Sigmoid colon (tissue), 7 donors: ENCODE measurements around the gene PPDPF. TPM values are rescaled to one million over a fixed set of nuclear protein-coding genes. Genes with fewer than 3 reads are reported as not detected.
A peak's percentile ranks its signal among the peaks of the same experiment; 100 is the strongest.

Experiments used
- DNase-seq: peaks from one replicate; pipeline ENCODE4 v3.0.0-alpha.2; 2019
- H3K27ac ChIP-seq, 4 donors: fragments of 200-600 bp; sonication (generic); one replicate each; pipeline ENCODE4 v1.5.1; 2016 to 2019; ENCODE audit warnings: mild to moderate bottlenecking in 1 of 4
- H3K27me3 ChIP-seq, 3 donors: fragments of 200-600 bp; sonication (generic); one replicate each; pipeline ENCODE4 v1.5.1; 2019; ENCODE audit warnings: mild to moderate bottlenecking in 1 of 3
- H3K36me3 ChIP-seq, 4 donors: fragments of 200-600 bp; sonication (generic); one replicate each; pipeline ENCODE4 v1.5.1; 2016 to 2019
- H3K4me1 ChIP-seq, 4 donors: fragments of 200-600 bp; sonication (generic); one replicate each; pipeline ENCODE4 v1.5.1; 2017 to 2019
- H3K4me3 ChIP-seq, 4 donors: fragments of 200-600 bp; sonication (generic); one replicate each; pipeline ENCODE4 v1.5.1; 2017 to 2019; ENCODE audit warnings: mild to moderate bottlenecking in 2 of 4, moderate library complexity in 1 of 4
- H3K9me3 ChIP-seq, 4 donors: fragments of 200-600 bp in 3 of 4; sonication (generic) in 3 of 4; one replicate each; pipeline versions ENCODE4 v1.5.1 to v1.6.1; 2013 to 2019
- EP300 ChIP-seq, 4 donors: sonication (generic); formaldehyde crosslinking; IDR thresholded peaks; one replicate each; pipeline ENCODE4 v1.6.1; 2017; ENCODE audit warnings: antibody characterized with exemption in 4 of 4
- POLR2A ChIP-seq, 2 donors: fragments of 450-650 bp; IDR thresholded peaks; one replicate each; pipeline ENCODE4 v1.6.1; 2016; ENCODE audit warnings: antibody characterized with exemption in 2 of 2, mild to moderate bottlenecking in 2 of 2, moderate library complexity in 2 of 2
- POLR2AphosphoS5 ChIP-seq, 4 donors: sonication (generic); formaldehyde crosslinking; IDR thresholded peaks; one replicate each; pipeline ENCODE4 v1.6.1; 2017; ENCODE audit warnings: antibody characterized with exemption in 4 of 4
- WGBS, 2 donors: extraction: QIAGEN DNeasy Blood & Tissue Kit; methylation state at CpG; one replicate each; pipeline ENCODE4 v1.1.7; 2013; 5-methylcytosine and 5-hydroxymethylcytosine counted together
- intact Hi-C: fragments of 100-400 bp; cut with DNase I; formaldehyde crosslinking; loops from one replicate; pipeline ENCODE4 v1.15.1; 2023
- polyA plus RNA-seq, 3 donors: library from polyadenylated mRNA; stranded (reverse); fragments of 200-250 nt; gene quantifications; one replicate each; pipeline ENCODE4 v1.2.3, GENCODE V29; 2013
- total RNA-seq, 4 donors: library from RNA; depleted of rRNA; stranded (reverse); fragments of >200 nt; gene quantifications; one replicate each; pipeline ENCODE4 v1.1.0, GENCODE V29; 2016
- TF ChIP-seq, protein P1 (sequence below), 4 experiments: fragments of 450-650 bp in 3 of 4; fragments of 200-600 bp in 1 of 4; IDR thresholded peaks; one replicate each; pipeline ENCODE4 v1.5.1; 2016 to 2019; ENCODE audit warnings: antibody characterized with exemption in 4 of 4, mild to moderate bottlenecking in 3 of 4, moderate library complexity in 2 of 4
- donor health status: healthy with polysubstance abuse.
- donor health status: Bipolar disorder and iron deficiency.
- donor health status: healthy.

Gene PPDPF
- total and polyA plus RNA-seq, 7 donors, result 82.8 to 1,688 (median 244) TPM

DNA sequence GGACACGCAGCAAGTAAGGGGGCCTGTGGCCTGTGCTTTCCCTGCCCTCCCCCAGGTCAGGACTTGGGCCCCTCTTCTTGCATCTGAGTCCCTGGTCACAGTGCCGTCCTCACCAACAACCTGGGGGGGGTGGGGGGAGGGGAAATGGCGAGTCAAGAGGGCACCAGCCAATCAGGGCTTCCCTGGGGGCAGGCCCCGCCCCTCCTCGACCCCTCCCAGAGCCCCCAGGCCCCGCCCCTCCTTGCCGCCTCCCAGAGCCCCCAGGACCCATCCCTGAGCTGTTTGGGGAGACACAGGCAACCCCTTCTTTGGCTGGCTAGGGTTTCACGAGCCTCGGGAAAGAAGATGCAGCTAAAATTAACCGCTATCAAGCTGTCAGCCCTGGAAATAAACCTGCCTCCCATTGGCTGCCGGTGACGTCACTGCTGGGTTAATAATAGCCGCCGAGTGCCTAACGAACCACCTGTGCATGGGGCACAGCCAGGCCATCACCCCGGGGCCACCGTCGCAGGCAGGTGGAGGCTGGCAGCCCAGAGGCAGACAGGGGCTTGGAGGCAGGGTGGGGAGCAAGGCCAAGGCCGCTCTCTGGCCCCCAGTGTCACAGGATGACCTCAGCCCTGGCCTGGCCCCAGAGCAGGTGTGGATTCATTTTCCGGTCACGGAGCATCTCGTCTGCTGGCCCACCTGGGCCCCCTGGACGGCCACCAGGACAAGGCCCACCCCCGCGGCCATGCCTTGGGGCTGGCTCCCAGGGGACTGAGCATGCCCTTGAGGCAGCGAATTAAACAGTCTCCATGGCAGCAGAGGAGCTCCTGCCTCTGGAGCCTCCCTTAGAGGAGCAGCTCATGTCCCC is 18.5 kb upstream of the PPDPF start:
- TF ChIP-seq POLR2AphosphoS5 (IDR thresholded peaks at IDR 0.05) (no peak), POLR2A (IDR thresholded peaks at IDR 0.05) (no peak), EP300 (IDR thresholded peaks at IDR 0.05) (no peak)
- TF ChIP-seq, protein P1, sequence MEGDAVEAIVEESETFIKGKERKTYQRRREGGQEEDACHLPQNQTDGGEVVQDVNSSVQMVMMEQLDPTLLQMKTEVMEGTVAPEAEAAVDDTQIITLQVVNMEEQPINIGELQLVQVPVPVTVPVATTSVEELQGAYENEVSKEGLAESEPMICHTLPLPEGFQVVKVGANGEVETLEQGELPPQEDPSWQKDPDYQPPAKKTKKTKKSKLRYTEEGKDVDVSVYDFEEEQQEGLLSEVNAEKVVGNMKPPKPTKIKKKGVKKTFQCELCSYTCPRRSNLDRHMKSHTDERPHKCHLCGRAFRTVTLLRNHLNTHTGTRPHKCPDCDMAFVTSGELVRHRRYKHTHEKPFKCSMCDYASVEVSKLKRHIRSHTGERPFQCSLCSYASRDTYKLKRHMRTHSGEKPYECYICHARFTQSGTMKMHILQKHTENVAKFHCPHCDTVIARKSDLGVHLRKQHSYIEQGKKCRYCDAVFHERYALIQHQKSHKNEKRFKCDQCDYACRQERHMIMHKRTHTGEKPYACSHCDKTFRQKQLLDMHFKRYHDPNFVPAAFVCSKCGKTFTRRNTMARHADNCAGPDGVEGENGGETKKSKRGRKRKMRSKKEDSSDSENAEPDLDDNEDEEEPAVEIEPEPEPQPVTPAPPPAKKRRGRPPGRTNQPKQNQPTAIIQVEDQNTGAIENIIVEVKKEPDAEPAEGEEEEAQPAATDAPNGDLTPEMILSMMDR (IDR thresholded peaks at IDR 0.05), result no peak
- H3K27ac ChIP-seq, result no peak overlapping the region
- intact Hi-C loops, result no loop called here
- H3K4me1 ChIP-seq, result peaks cover 0 to 28% (median 21%) of the 10 kb centered on the region in 4 donors
- no peak overlapping the region for H3K4me3 ChIP-seq
- H3K9me3 ChIP-seq, result peaks cover 0 to 6% (median 2%) of the 10 kb centered on the region in 4 donors
- peak; percentile 56 for DNase-seq
- 13 to 30% methylated on average over 26 of the region's 26 CpGs for WGBS, 2 donors
- H3K27me3 ChIP-seq, result peaks cover 29 to 58% (median 42%) of the 10 kb centered on the region in 3 donors
- no peaks in the 10 kb centered on the region for H3K36me3 ChIP-seq

DNA sequence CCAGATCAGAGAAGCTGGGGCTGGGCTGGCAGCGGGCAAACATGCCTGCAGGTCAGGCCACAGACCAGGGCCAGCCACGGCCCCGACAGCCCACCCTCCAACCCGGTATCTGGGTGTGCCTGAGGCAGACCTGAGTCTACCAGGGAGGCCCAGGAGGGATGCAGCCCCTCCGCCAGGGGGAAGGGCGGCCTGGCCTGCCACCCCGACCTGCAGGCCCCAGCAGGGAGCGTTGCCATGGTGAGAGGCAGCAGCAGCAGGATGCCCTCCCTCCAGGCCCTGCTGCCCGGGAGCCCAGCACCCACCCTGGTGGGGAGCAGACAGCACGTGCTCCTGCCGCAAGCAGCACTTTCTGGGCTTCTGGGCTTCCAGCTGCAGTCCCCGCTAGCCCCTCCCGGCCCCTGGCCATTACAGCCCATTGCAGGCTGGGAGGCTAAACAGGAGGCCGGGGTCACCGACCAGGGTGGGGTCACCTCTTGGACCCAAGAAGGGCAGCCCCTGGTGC is 17.8 kb upstream of the PPDPF start:
- Histone ChIP-seq H3K27me3 (peaks cover 25 to 51% (median 36%) of the 10 kb centered on the region in 3 donors), H3K27ac (no peak overlapping the region)
- intact Hi-C loops, result no loop called here

DNA sequence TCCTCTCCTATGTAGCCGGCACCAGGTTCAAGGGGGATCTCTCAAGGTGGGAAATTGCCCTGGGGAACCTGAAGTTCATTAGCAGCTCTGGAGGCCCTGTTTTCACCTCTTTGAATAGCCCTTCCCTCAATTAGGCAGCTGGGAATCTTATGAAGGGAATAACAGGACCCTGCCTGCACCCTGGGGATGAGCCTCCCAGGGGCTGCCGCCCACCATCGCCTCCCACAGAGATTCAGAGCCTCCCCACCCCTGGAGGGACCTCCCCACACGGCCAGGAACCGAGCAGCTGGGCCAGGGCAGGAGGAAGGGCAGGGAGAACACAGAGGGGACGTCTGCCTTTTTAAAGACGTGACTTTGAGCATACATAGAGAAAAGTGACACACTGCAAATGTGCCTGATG is 17.0 kb upstream of the PPDPF start:
- peaks cover 0 to 20% (median 13%) of the 10 kb centered on the region in 4 donors for H3K4me1 ChIP-seq
- H3K27me3 ChIP-seq, result peaks cover 17 to 48% (median 33%) of the 10 kb centered on the region in 3 donors
- 42 to 45% methylated on average over 7 of the region's 7 CpGs for WGBS, 2 donors
- H3K27ac ChIP-seq, result no peak overlapping the region
- intact Hi-C loops, result no loop called here
- H3K36me3 ChIP-seq, result no peaks in the 10 kb centered on the region
- H3K9me3 ChIP-seq, result peaks cover 0 to 6% (median 2%) of the 10 kb centered on the region in 4 donors
- H3K4me3 ChIP-seq, result no peak overlapping the region
- no peak for DNase-seq
- no peak for TF ChIP-seq POLR2A (IDR thresholded peaks at IDR 0.05)
- TF ChIP-seq, protein P1 (IDR thresholded peaks at IDR 0.05), result no peak
- TF ChIP-seq EP300 (IDR thresholded peaks at IDR 0.05), result no peak
- TF ChIP-seq POLR2AphosphoS5 (IDR thresholded peaks at IDR 0.05), result no peak

More for the DNA sequence above, 17.8 kb upstream of the PPDPF start:
- Histone ChIP-seq H3K4me1 (peaks cover 0 to 28% (median 21%) of the 10 kb centered on the region in 4 donors), H3K36me3 (no peaks in the 10 kb centered on the region), H3K4me3 (no peak overlapping the region), H3K9me3 (peaks cover 0 to 6% (median 2%) of the 10 kb centered on the region in 4 donors)
- no peak for TF ChIP-seq EP300 (IDR thresholded peaks at IDR 0.05)
- no peak for TF ChIP-seq POLR2AphosphoS5 (IDR thresholded peaks at IDR 0.05)
- TF ChIP-seq, protein P1 (IDR thresholded peaks at IDR 0.05), result no peak
- TF ChIP-seq POLR2A (IDR thresholded peaks at IDR 0.05), result no peak
- DNase-seq, result no peak
- WGBS, 2 donors, result 50 to 59% methylated on average over 15 of the region's 15 CpGs

DNA sequence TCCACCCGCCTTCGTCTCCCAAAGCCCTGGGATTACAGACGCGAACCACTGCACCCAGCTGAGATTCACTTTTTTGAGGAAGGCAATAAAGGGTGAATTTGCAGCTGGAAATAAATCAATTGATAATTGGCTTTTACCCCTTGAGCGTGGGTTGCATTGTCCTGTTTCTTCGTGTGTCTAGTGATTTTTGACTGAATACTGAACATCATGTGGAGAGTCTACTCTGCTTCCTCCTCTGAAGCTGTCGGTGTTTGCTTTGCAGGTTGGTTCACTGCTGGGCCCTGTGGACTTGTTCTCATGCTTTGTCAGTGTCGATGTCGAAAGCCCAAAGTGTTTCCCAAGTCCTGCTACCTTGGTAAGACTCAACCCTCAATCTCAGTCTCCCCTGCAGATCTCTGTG is 15.9 kb upstream of the PPDPF start:
- H3K27me3 ChIP-seq, result peaks cover 7 to 45% (median 22%) of the 10 kb centered on the region in 3 donors
- H3K36me3 ChIP-seq, result no peaks in the 10 kb centered on the region
- DNase-seq, result no peak
- intact Hi-C loops, result no loop called here
- H3K4me1 ChIP-seq, result peaks cover 0 to 10% (median 5%) of the 10 kb centered on the region in 4 donors
- TF ChIP-seq POLR2AphosphoS5 (IDR thresholded peaks at IDR 0.05), result no peak
- no peak for TF ChIP-seq POLR2A (IDR thresholded peaks at IDR 0.05)
- TF ChIP-seq, protein P1 (IDR thresholded peaks at IDR 0.05), result no peak
- no peak for TF ChIP-seq EP300 (IDR thresholded peaks at IDR 0.05)
- no peak overlapping the region for H3K27ac ChIP-seq
- 86 to 89% methylated on average over 9 of the region's 9 CpGs for WGBS, 2 donors
- peaks cover 0 to 6% (median 2%) of the 10 kb centered on the region in 4 donors for H3K9me3 ChIP-seq
- H3K4me3 ChIP-seq, result no peak overlapping the region
